Suprapubic skin (tissue), 4 donors: ENCODE measurements around the gene ASZ1. TPM values are rescaled to one million over a fixed set of nuclear protein-coding genes. Genes with fewer than 3 reads are reported as not detected.
A peak's percentile ranks its signal among the peaks of the same experiment; 100 is the strongest.

Experiments
- DNase-seq, 2 donors: peaks; one replicate each; pipeline ENCODE4 v3.0.0-alpha.2; 2019; ENCODE audit warnings: low spot score in 2 of 2
- H3K27ac ChIP-seq: fragments of 200-600 bp; sonication (generic); one replicate; pipeline ENCODE4 v1.5.1; 2019
- H3K27me3 ChIP-seq: fragments of 200-600 bp; sonication (generic); one replicate; pipeline ENCODE4 v1.5.1; 2019
- H3K36me3 ChIP-seq: fragments of 200-600 bp; sonication (generic); one replicate; pipeline ENCODE4 v1.5.1; 2019
- H3K4me1 ChIP-seq: fragments of 200-600 bp; sonication (generic); one replicate; pipeline ENCODE4 v1.5.1; 2019
- H3K4me3 ChIP-seq: fragments of 200-600 bp; sonication (generic); one replicate; pipeline ENCODE4 v1.5.1; 2019; ENCODE audit warnings: mild to moderate bottlenecking
- H3K9me3 ChIP-seq: fragments of 200-600 bp; sonication (generic); one replicate; pipeline ENCODE4 v1.5.1; 2019
- EP300 ChIP-seq: sonication (generic); formaldehyde crosslinking; IDR thresholded peaks from one replicate; pipeline ENCODE4 v1.6.1; 2017; ENCODE audit warnings: antibody characterized with exemption
- POLR2A ChIP-seq, 2 donors: fragments of 450-650 bp; IDR thresholded peaks; one replicate each; pipeline ENCODE4 v1.6.1; 2017; ENCODE audit warnings: antibody characterized with exemption in 2 of 2, mild to moderate bottlenecking in 2 of 2, moderate library complexity in 2 of 2
- POLR2AphosphoS5 ChIP-seq, 3 donors: sonication (generic); formaldehyde crosslinking; IDR thresholded peaks; one replicate each; pipeline ENCODE4 v1.6.1; 2017; ENCODE audit warnings: antibody characterized with exemption in 3 of 3
- WGBS: methylation state at CpG from one replicate; pipeline ENCODE4 v1.1.5; 2018; 5-methylcytosine and 5-hydroxymethylcytosine counted together
- total RNA-seq, 4 donors: library from RNA; depleted of rRNA; stranded (reverse); fragments of >200 nt; gene quantifications; one replicate each; pipeline ENCODE4 v1.1.0, GENCODE V29; 2016
- TF ChIP-seq, protein P1 (sequence below), 2 donors: fragments of 200-600 bp in 1 of 2; fragments of 450-650 bp in 1 of 2; sonication (generic) in 1 of 2; IDR thresholded peaks; one replicate each; pipeline ENCODE4 v1.5.1; 2016 to 2019; ENCODE audit warnings: antibody characterized with exemption in 2 of 2, mild to moderate bottlenecking in 1 of 2, moderate library complexity in 1 of 2

Gene ASZ1
- total RNA-seq, 4 donors from 2014 or later, result not detected

DNA sequence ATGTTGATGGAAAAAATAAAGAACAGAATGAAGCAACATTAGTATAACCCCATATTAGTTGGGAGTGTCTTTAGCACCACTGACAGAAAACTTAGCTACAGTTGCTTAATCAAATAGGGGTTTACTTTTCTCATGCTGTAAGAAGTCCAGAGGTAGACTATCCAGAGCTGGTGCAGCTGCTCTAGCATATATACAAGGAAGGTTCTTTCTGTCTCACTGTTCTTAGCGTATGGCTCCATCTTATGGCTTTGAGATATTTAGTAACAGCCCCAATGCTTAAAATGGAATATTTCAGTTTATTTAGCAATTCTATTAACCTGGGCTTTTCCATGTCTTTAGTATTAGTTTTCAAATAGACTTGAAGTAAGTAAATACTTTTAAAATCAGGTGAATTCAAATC is 89.3 kb downstream of the ASZ1 start:
- no peak overlapping the region for H3K27ac ChIP-seq

DNA sequence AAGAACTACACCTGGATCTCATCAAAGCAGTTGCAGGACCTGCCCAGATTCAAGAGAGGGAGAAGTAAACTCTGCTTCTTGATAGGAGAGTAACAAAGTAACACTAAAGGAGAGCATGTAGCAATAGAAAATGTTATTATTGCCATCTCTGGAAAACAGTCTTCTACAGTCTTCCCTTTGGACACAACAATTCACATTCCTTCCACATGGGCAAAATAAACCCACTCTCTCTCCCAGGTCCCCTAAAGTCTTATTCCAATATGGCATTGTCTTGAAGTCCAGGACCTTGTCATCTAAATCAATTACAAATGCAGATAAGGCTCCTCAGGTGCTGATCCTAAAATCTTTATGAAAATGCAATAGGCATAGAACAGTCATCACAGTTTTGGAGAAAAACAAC is 94.1 kb downstream of the ASZ1 start:
- TF ChIP-seq, protein P1, sequence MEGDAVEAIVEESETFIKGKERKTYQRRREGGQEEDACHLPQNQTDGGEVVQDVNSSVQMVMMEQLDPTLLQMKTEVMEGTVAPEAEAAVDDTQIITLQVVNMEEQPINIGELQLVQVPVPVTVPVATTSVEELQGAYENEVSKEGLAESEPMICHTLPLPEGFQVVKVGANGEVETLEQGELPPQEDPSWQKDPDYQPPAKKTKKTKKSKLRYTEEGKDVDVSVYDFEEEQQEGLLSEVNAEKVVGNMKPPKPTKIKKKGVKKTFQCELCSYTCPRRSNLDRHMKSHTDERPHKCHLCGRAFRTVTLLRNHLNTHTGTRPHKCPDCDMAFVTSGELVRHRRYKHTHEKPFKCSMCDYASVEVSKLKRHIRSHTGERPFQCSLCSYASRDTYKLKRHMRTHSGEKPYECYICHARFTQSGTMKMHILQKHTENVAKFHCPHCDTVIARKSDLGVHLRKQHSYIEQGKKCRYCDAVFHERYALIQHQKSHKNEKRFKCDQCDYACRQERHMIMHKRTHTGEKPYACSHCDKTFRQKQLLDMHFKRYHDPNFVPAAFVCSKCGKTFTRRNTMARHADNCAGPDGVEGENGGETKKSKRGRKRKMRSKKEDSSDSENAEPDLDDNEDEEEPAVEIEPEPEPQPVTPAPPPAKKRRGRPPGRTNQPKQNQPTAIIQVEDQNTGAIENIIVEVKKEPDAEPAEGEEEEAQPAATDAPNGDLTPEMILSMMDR (IDR thresholded peaks at IDR 0.05), result no peak
- TF ChIP-seq POLR2A (IDR thresholded peaks at IDR 0.05) (no peak), POLR2AphosphoS5 (IDR thresholded peaks at IDR 0.05) (no peak), EP300 (no peak)
- Histone ChIP-seq H3K9me3 (no peaks in the 10 kb centered on the region), H3K36me3 (no peaks in the 10 kb centered on the region), H3K27ac (no peak overlapping the region), H3K4me3 (no peak overlapping the region), H3K4me1 (no peaks in the 10 kb centered on the region), H3K27me3 (no peaks in the 10 kb centered on the region)
- no peak for DNase-seq

More for the DNA sequence above, 89.3 kb downstream of the ASZ1 start:
- Histone ChIP-seq H3K9me3 (no peaks in the 10 kb centered on the region), H3K36me3 (no peaks in the 10 kb centered on the region), H3K4me1 (no peaks in the 10 kb centered on the region), H3K27me3 (no peaks in the 10 kb centered on the region), H3K4me3 (no peak overlapping the region)
- whole genome bisulfite sequencing, result 72% methylated on average over 1 of the region's 1 CpG
- TF ChIP-seq EP300 (no peak), POLR2A (IDR thresholded peaks at IDR 0.05) (no peak)
- no peak for DNase-seq

DNA sequence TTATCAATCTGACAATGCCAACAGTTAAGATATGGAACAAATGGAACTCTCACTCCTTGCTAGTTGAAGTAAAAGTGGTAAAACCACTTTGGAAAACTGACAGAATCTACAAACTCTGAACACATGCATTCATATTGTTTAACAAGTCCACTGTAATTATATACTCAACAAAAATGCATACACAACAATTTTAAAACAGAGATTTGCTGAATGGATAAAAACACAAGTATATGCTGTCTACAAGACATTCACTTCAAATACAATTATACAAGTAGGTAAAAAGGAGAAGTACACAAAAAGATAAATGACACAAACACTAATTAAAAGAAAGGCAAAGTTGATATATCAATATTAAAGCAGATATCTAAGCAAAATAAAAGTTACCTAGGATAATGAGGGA is 95.3 kb downstream of the ASZ1 start:
- H3K4me1 ChIP-seq, result no peaks in the 10 kb centered on the region
- no peaks in the 10 kb centered on the region for H3K27me3 ChIP-seq
- no peaks in the 10 kb centered on the region for H3K9me3 ChIP-seq
- no peak overlapping the region for H3K4me3 ChIP-seq
- no peaks in the 10 kb centered on the region for H3K36me3 ChIP-seq
- DNase-seq, result no peak
- TF ChIP-seq EP300, result no peak
- TF ChIP-seq POLR2A (IDR thresholded peaks at IDR 0.05), result no peak
- TF ChIP-seq POLR2AphosphoS5 (IDR thresholded peaks at IDR 0.05), result no peak
- TF ChIP-seq, protein P1 (IDR thresholded peaks at IDR 0.05), result no peak
- no peak overlapping the region for H3K27ac ChIP-seq

DNA sequence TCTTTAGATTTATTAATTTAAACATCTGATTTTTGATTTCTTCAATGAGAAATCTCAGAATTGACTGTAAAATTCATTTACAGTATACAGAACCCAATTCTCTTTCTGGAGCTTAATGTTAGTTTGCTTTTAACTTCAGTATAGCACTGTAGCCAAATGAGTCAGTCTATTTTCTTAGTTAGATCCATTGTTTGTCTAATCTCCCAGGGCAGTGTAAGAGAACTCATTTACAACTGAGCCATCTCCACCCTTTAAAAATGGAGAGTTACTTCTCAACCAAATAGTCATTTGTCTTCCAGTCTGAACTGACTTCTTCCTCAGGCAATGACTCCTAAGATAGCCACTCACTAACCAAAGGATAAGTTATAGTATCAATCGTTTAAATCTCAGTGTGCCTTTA is 101.5 kb downstream of the ASZ1 start:
- H3K9me3 ChIP-seq, result no peaks in the 10 kb centered on the region
- H3K27me3 ChIP-seq, result peaks cover 30% of the 10 kb centered on the region
- no peak overlapping the region for H3K27ac ChIP-seq
- peaks cover 28% of the 10 kb centered on the region for H3K4me1 ChIP-seq
- no peak for DNase-seq
- no peak for TF ChIP-seq EP300
- TF ChIP-seq POLR2A (IDR thresholded peaks at IDR 0.05), result no peak
- no peak for TF ChIP-seq POLR2AphosphoS5 (IDR thresholded peaks at IDR 0.05)
- TF ChIP-seq, protein P1 (IDR thresholded peaks at IDR 0.05), result no peak
- WGBS, result 77% methylated on average over 1 of the region's 1 CpG
- no peak overlapping the region for H3K4me3 ChIP-seq
- H3K36me3 ChIP-seq, result no peaks in the 10 kb centered on the region

DNA sequence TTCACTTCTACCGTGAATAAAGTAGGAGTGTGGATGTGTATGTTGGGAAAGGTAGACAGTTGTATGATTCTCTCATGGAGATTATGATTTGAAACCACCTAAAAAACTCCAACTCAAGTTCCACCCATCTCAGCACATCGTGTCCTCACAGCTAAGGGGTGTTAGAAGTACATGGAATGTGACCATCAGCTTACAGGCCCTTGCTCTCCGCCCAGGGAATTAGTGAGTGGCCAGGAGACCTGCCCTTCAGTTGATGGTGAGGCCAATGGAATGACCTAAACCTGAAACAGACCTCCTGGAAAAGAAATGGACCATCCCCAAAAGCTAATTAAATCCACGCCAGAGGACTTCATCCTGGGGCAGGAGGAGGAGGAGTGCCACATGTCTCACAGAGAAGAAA is 102.3 kb downstream of the ASZ1 start:
- no peak for TF ChIP-seq EP300
- no peak for TF ChIP-seq POLR2A (IDR thresholded peaks at IDR 0.05)
- TF ChIP-seq POLR2AphosphoS5 (IDR thresholded peaks at IDR 0.05), result no peak
- TF ChIP-seq, protein P1 (IDR thresholded peaks at IDR 0.05), result no peak
- DNase-seq, result no peak
- 50% methylated on average over 4 of the region's 4 CpGs for WGBS
- Histone ChIP-seq H3K4me3 (peak overlapping the region; percentile 52), H3K36me3 (no peaks in the 10 kb centered on the region), H3K27me3 (peaks cover 36% of the 10 kb centered on the region), H3K9me3 (no peaks in the 10 kb centered on the region), H3K4me1 (peaks cover 28% of the 10 kb centered on the region), H3K27ac (peak overlapping the region; percentile 4)
